H1 (cell line): ENCODE results near the gene CEP128. TPM values are rescaled to one million over a fixed set of nuclear protein-coding genes. Genes with fewer than 3 reads are reported as not detected.

ENCODE experiments used
- CTCF ChIA-PET: fragments of 300-600 bp; sonication (Branson Sonifier 250); formaldehyde crosslinking; loops from one replicate; lab custom pipeline; 2021; ENCODE audit not compliant: partially characterized antibody; lab: Charles Lee
- POLR2A ChIA-PET: fragments of 300-600 bp; sonication (Branson Sonifier 250); formaldehyde crosslinking; loops from one replicate; lab custom pipeline; 2021; ENCODE audit warnings: inconsistent platforms; ENCODE audit not compliant: partially characterized antibody; lab: Charles Lee
- DNase-seq, 2 experiments: peaks; one replicate each; pipeline versions ENCODE4 v3.0.0 to v3.0.0-alpha.2; 2010 to 2022; ENCODE audit warnings: low spot score in 2 of 2, low read depth in 1 of 2, mixed read lengths in 1 of 2
- FAIRE-seq: peaks from 2 replicates; lab custom pipeline; 2011; peaks lifted over from hg19 to GRCh38; lab: Jason Lieb, UNC
- H2AFZ ChIP-seq: 2 replicates; pipeline ENCODE4 v1.8.1; 2012; ENCODE audit warnings: low read length, inconsistent platforms
- H2AK5ac ChIP-seq: 2 replicates; pipeline ENCODE4 v1.6.1; 2013; ENCODE audit warnings: low read depth, low read length
- H2BK120ac ChIP-seq: replicated peaks from 2 replicates; pipeline ENCODE3; 2013; ENCODE audit warnings: low read depth, low read length, inconsistent platforms
- H2BK12ac ChIP-seq: 2 replicates; pipeline ENCODE4 v1.6.1; 2013; ENCODE audit warnings: low read depth, low read length
- H2BK15ac ChIP-seq: 2 replicates; pipeline ENCODE4 v1.6.1; 2013; ENCODE audit warnings: low read length
- H2BK20ac ChIP-seq: 2 replicates; pipeline ENCODE4 v1.6.1; 2013; ENCODE audit warnings: low read length
- H2BK5ac ChIP-seq: 2 replicates; pipeline ENCODE4 v1.6.1; 2013; ENCODE audit warnings: low read depth, low read length
- H3K14ac ChIP-seq: 2 replicates; pipeline ENCODE4 v1.6.1; 2013; ENCODE audit warnings: inconsistent platforms; ENCODE audit not compliant: insufficient read length
- H3K18ac ChIP-seq: 2 replicates; pipeline ENCODE4 v1.6.1; 2013; ENCODE audit warnings: low read length; ENCODE audit errors: extremely low read depth
- H3K23ac ChIP-seq: 2 replicates; pipeline ENCODE4 v1.6.1; 2013; ENCODE audit warnings: inconsistent platforms; ENCODE audit not compliant: insufficient read length
- H3K23me2 ChIP-seq: 2 replicates; pipeline ENCODE4 v1.6.1; 2013; ENCODE audit warnings: low read depth, low read length
- H3K27ac ChIP-seq: 2 replicates; pipeline ENCODE4 v1.6.1; 2011; ENCODE audit warnings: low read depth, low read length, inconsistent platforms
- H3K27me3 ChIP-seq, 4 experiments: replicated peaks in 1 of 4; 1 replicate in 1 of 4; 2 replicates in 3 of 4; pipeline versions ENCODE4 v1.6.1 to v1.8.1; 2011 to 2013; ENCODE audit warnings: low read length in 3 of 4, mild to moderate bottlenecking in 3 of 4, inconsistent platforms in 2 of 4, mixed read lengths in 2 of 4, moderate library complexity in 1 of 4; ENCODE audit not compliant: control insufficient read depth in 3 of 4, insufficient read depth in 3 of 4; ENCODE audit errors: extremely low read depth in 1 of 4
- H3K36me3 ChIP-seq, 4 experiments: 2 replicates each; pipeline versions ENCODE4 v1.6.1 to v1.8.1; 2011 to 2013; ENCODE audit warnings: mild to moderate bottlenecking in 4 of 4, low read length in 3 of 4, moderate library complexity in 2 of 4, control low read depth in 1 of 4, inconsistent platforms in 1 of 4; ENCODE audit not compliant: insufficient read depth in 4 of 4, control insufficient read depth in 2 of 4
- H3K4ac ChIP-seq: replicated peaks from 2 replicates; pipeline ENCODE3; 2013; ENCODE audit warnings: low read length, low read depth, mixed read lengths, inconsistent platforms; ENCODE audit not compliant: insufficient read length
- H3K4me1 ChIP-seq, 4 experiments: replicated peaks in 1 of 4; 1 replicate in 1 of 4; 2 replicates in 3 of 4; pipeline versions ENCODE4 v1.6.1 to v1.8.1; 2011 to 2013; ENCODE audit warnings: low read length in 3 of 4, inconsistent platforms in 2 of 4, mixed read lengths in 1 of 4; ENCODE audit not compliant: insufficient read depth in 4 of 4, control insufficient read depth in 3 of 4
- H3K4me2 ChIP-seq, 2 experiments: 2 replicates each; pipeline versions ENCODE4 v1.6.1 to v1.8.1; 2011 to 2013; ENCODE audit warnings: low read depth in 2 of 2, low read length in 2 of 2, control low read depth in 1 of 2, inconsistent platforms in 1 of 2, mild to moderate bottlenecking in 1 of 2; ENCODE audit not compliant: insufficient read depth in 1 of 2
- H3K4me3 ChIP-seq, 4 experiments: fragments of 200-600, 300-600 bp in 1 of 4; sonication (generic), shearing (Covaris generic), sonication (Bioruptor Twin) in 1 of 4; 2 replicates each; pipeline versions ENCODE4 v1.5.1 to v1.8.1; 2011 to 2016; ENCODE audit warnings: low read length in 4 of 4, low read depth in 3 of 4, control low read depth in 2 of 4, inconsistent platforms in 2 of 4, mild to moderate bottlenecking in 2 of 4, mixed read lengths in 1 of 4, moderate library complexity in 1 of 4; ENCODE audit not compliant: insufficient read depth in 2 of 4; ENCODE audit errors: extremely low read depth in 1 of 4
- H3K56ac ChIP-seq: replicated peaks from 2 replicates; pipeline ENCODE3; 2013; ENCODE audit warnings: low read depth, mild to moderate bottlenecking, mixed read lengths, low read length, inconsistent platforms; ENCODE audit not compliant: insufficient read length
- H3K79me1 ChIP-seq: 2 replicates; pipeline ENCODE4 v1.6.1; 2013; ENCODE audit warnings: low read depth, low read length, control low read depth
- H3K79me2 ChIP-seq, 2 experiments: 2 replicates each; pipeline versions ENCODE4 v1.6.1 to v1.8.1; 2012 to 2013; ENCODE audit warnings: low read length in 2 of 2, mild to moderate bottlenecking in 2 of 2, inconsistent platforms in 1 of 2; ENCODE audit not compliant: insufficient read depth in 2 of 2, control insufficient read depth in 1 of 2
- H3K9ac ChIP-seq, 4 experiments: replicated peaks in 1 of 4; 1 replicate in 1 of 4; 2 replicates in 3 of 4; pipeline versions ENCODE4 v1.6.1 to v1.8.1; 2011 to 2013; ENCODE audit warnings: low read depth in 3 of 4, low read length in 3 of 4, control low read depth in 2 of 4, mild to moderate bottlenecking in 2 of 4, moderate library complexity in 2 of 4, inconsistent platforms in 1 of 4; ENCODE audit errors: extremely low read depth in 1 of 4
- H3K9me3 ChIP-seq, 2 experiments: 2 replicates each; pipeline versions ENCODE4 v1.6.1 to v1.8.1; 2012 to 2013; ENCODE audit warnings: mild to moderate bottlenecking in 2 of 2, moderate library complexity in 2 of 2, control low read depth in 1 of 2, inconsistent platforms in 1 of 2, low read depth in 1 of 2, low read length in 1 of 2, mixed read lengths in 1 of 2; ENCODE audit not compliant: insufficient read depth in 2 of 2
- H4K20me1 ChIP-seq, 2 experiments: replicated peaks in 1 of 2; 2 replicates each; pipeline versions ENCODE3 to v1.8.1; 2011 to 2013; ENCODE audit warnings: inconsistent platforms in 2 of 2, low read length in 2 of 2, mild to moderate bottlenecking in 1 of 2; ENCODE audit not compliant: insufficient read depth in 2 of 2, control insufficient read depth in 1 of 2
- H4K5ac ChIP-seq: 2 replicates; pipeline ENCODE4 v1.6.1; 2013; ENCODE audit warnings: low read length, low read depth, mixed read lengths, inconsistent platforms; ENCODE audit not compliant: insufficient read length
- H4K8ac ChIP-seq: 2 replicates; pipeline ENCODE4 v1.8.0; 2013; ENCODE audit warnings: mild to moderate bottlenecking, moderate library complexity, low read length, inconsistent platforms; ENCODE audit not compliant: insufficient read depth; ENCODE audit errors: extremely low read depth
- H4K91ac ChIP-seq: replicated peaks from 2 replicates; pipeline ENCODE3; 2013; ENCODE audit warnings: low read length, mixed read lengths, inconsistent platforms; ENCODE audit not compliant: insufficient read length
- BRCA1 ChIP-seq: IDR thresholded peaks from 2 replicates; pipeline ENCODE4 v1.6.1; 2012; ENCODE audit warnings: low read depth, low read length, improper control_type of control experiment
- CBX8 ChIP-seq: fragments of 300-800, 300-1000 bp; sonication (generic); IDR thresholded peaks from 2 replicates; pipeline ENCODE4 v1.7.1; 2016; ENCODE audit warnings: low read depth, low read length, borderline replicate concordance
- CTCF ChIP-seq, 3 experiments: IDR thresholded peaks; 1 replicate in 2 of 3; 2 replicates in 1 of 3; pipeline versions ENCODE4 v1.5.1 to v1.6.1; 2011; ENCODE audit warnings: low read length in 3 of 3, mild to moderate bottlenecking in 3 of 3, inconsistent platforms in 2 of 3, low read depth in 1 of 3, moderate library complexity in 1 of 3; ENCODE audit not compliant: insufficient read depth in 1 of 3; ENCODE audit errors: control extremely low read depth in 1 of 3
- HDAC6 ChIP-seq: IDR thresholded peaks from one replicate; pipeline ENCODE4 v1.7.1; 2012; ENCODE audit warnings: low read depth, mild to moderate bottlenecking, inconsistent platforms, low read length, moderate library complexity
- KDM4A ChIP-seq: IDR thresholded peaks from one replicate; pipeline ENCODE4 v1.7.1; 2012; ENCODE audit warnings: low read depth, mild to moderate bottlenecking, moderate library complexity, low read length, inconsistent platforms; ENCODE audit not compliant: severe bottlenecking
- RAD21 ChIP-seq, 2 experiments: IDR thresholded peaks in 1 of 2; conservative IDR thresholded peaks in 1 of 2; 2 replicates each; pipeline ENCODE4 v1.6.1; 2011; ENCODE audit warnings: low read depth in 2 of 2, low read length in 2 of 2, improper control_type of control experiment in 1 of 2, inconsistent platforms in 1 of 2, mild to moderate bottlenecking in 1 of 2, moderate library complexity in 1 of 2
- RXRA ChIP-seq: IDR thresholded peaks from 2 replicates; pipeline ENCODE4 v1.6.1; 2011; ENCODE audit warnings: low read depth, mild to moderate bottlenecking, low read length, moderate library complexity; ENCODE audit not compliant: insufficient read depth
- SIN3A ChIP-seq, 2 experiments: IDR thresholded peaks in 1 of 2; conservative IDR thresholded peaks in 1 of 2; 2 replicates each; pipeline ENCODE4 v1.6.1; 2011 to 2012; ENCODE audit warnings: low read length in 2 of 2, improper control_type of control experiment in 1 of 2, low read depth in 1 of 2, mild to moderate bottlenecking in 1 of 2
- USF2 ChIP-seq: IDR thresholded peaks from 2 replicates; pipeline ENCODE4 v1.6.1; 2011; ENCODE audit warnings: low read length, improper control_type of control experiment
- WGBS, 2 experiments: shearing (Covaris generic) in 1 of 2; methylation state at CpG; one replicate each; pipeline versions ENCODE4 v1.1.6 to v1.1.7; 2013 to 2015; ENCODE audit warnings: low lambda C conversion rate in 2 of 2, mixed read lengths in 2 of 2, inconsistent platforms in 1 of 2, low coverage in 1 of 2, missing lambda C conversion rate in 1 of 2; ENCODE audit not compliant: insufficient replicate concordance in 2 of 2, insufficient coverage in 1 of 2, insufficient read length in 1 of 2; ENCODE audit errors: extremely low coverage in 1 of 2, missing lambda C conversion rate in 1 of 2; 5-methylcytosine and 5-hydroxymethylcytosine counted together
- polyA plus RNA-seq, 7 experiments: library from polyadenylated mRNA; depleted of rRNA in 3 of 7; stranded (reverse) in 5 of 7; unstranded in 2 of 7; fragments of >200 nt in 5 of 7; fragments of 200-250 nt in 2 of 7; gene quantifications; 1 replicate in 5 of 7; 2 replicates in 1 of 7; 4 replicates in 1 of 7; pipeline versions ENCODE4 v1.2.1 to v1.2.3, GENCODE V29; 2011 to 2013; ENCODE audit warnings: missing spikeins in 2 of 7, mixed read lengths in 2 of 7
- total RNA-seq: library from RNA; stranded (reverse); fragmentation: NEBNext Ultra II Directional; extraction: Animal tissue kit (Norgen Biotek cat#: 25700); gene quantifications from 2 replicates; pipeline ENCODE4 v1.2.1, GENCODE V29; 2021

Gene CEP128
- total and polyA plus RNA-seq, 2 of the 8 experiments (the other 6 are each of a cell fraction or from before 2014, with no cell fraction given), result 1.9 to 17.0 TPM

GRCh38 chr14:80919622-80920021 is 21.9 kb downstream of the CEP128 start:
- no peaks in the 10 kb centered on the region for H3K23me2 ChIP-seq
- no peak overlapping the region for H2AFZ ChIP-seq
- H3K14ac ChIP-seq, result no peak overlapping the region
- H2BK20ac ChIP-seq, result no peak overlapping the region
- H3K79me2 ChIP-seq, result no peaks in the 10 kb centered on the region
- WGBS, 2 experiments, result 91% methylated on average over 3 of the region's 3 CpGs; no CpG with 5 or more reads in 1 of the 2 experiments
- FAIRE-seq, result no peak
- no peak overlapping the region for H2BK120ac ChIP-seq
- H3K4ac ChIP-seq, result no peak overlapping the region
- no peak overlapping the region for H4K5ac ChIP-seq
- H2AK5ac ChIP-seq, result no peak overlapping the region
- H3K56ac ChIP-seq, result no peak overlapping the region
- H3K27ac ChIP-seq, result no peak overlapping the region
- no peak overlapping the region for H2BK12ac ChIP-seq
- H2BK5ac ChIP-seq, result no peak overlapping the region
- H4K20me1 ChIP-seq, result no peaks in the 10 kb centered on the region
- no peaks in the 10 kb centered on the region for H3K9me3 ChIP-seq
- H3K4me1 ChIP-seq, result no peaks in the 10 kb centered on the region
- H3K79me1 ChIP-seq, result no peaks in the 10 kb centered on the region
- H4K91ac ChIP-seq, result no peak overlapping the region
- no peak overlapping the region for H4K8ac ChIP-seq
- POLR2A ChIA-PET, result no interaction called here
- no peak overlapping the region for H3K4me3 ChIP-seq
- no peak overlapping the region for H3K9ac ChIP-seq
- no peaks in the 10 kb centered on the region; a peak in 1 of 8 replicates for H3K36me3 ChIP-seq
- no peak overlapping the region for H3K23ac ChIP-seq
- H3K18ac ChIP-seq, result no peak overlapping the region
- H3K27me3 ChIP-seq, result no peaks in the 10 kb centered on the region
- H2BK15ac ChIP-seq, result no peak overlapping the region
- H3K4me2 ChIP-seq, result no peak overlapping the region
- CTCF ChIA-PET, result no interaction called here
- no peak for DNase-seq
- TF ChIP-seq RAD21 (IDR thresholded peaks at IDR 0.05 in 1 of 2, conservative IDR thresholded peaks at IDR 0.05 in 1 of 2; ENCODE audit: low read depth in 2 of 2, low read length in 2 of 2) (no peak), KDM4A (no peak), BRCA1 (no peak), USF2 (no peak), CBX8 (no peak), HDAC6 (no peak), SIN3A (conservative IDR thresholded peaks at IDR 0.05 in 1 of 2, IDR thresholded peaks at IDR 0.05 in 1 of 2; ENCODE audit: low read depth in 1 of 2, low read length in 2 of 2) (no peak), CTCF (IDR thresholded peaks at IDR 0.05; ENCODE audit: control extremely low read depth in 1 of 3, insufficient read depth in 1 of 3, low read depth in 1 of 3, low read length in 3 of 3) (no peak), RXRA (no peak)
